Measurements from ENCODE around the gene HSPA14. TPM values are rescaled to one million over a fixed set of nuclear protein-coding genes. Genes with fewer than 3 reads are reported as not detected.

The HSPA14 gene
- total RNA-seq, 1 experiment from 2014 or later, result 41.0 TPM

- H3K9me3 Mint-ChIP-seq, result no peaks in the 10 kb centered on the region; a peak in 1 of 5 replicates
- no peaks in the 10 kb centered on the region for H3K9me3 ChIP-seq (ENCODE audit: control insufficient read depth, low read depth, low read length)
- no peak overlapping the region for H3K27ac ChIP-seq (ENCODE audit: insufficient read length, low read depth, low read length)
- H3K18ac ChIP-seq (ENCODE audit: insufficient read length, low read depth, low read length), result no peak overlapping the region
- H3K56ac ChIP-seq (ENCODE audit: insufficient read length, low read depth, low read length), result no peak overlapping the region
- H3T11ph ChIP-seq (ENCODE audit: low read length), result no peak overlapping the region
- H2BK15ac ChIP-seq (ENCODE audit: low read depth, low read length), result no peak overlapping the region
- H3K4me2 ChIP-seq (ENCODE audit: insufficient read depth, insufficient read length, low read length), result peak overlapping the region; percentile 93
- no peak overlapping the region for H3K14ac ChIP-seq (ENCODE audit: insufficient read depth, low read length)
- no peaks in the 10 kb centered on the region for H4K20me1 ChIP-seq (ENCODE audit: control insufficient read depth, insufficient read depth, insufficient read length)
- H3K27ac Mint-ChIP-seq, result peak overlapping the region in 2 of 3 experiments; percentile 18 to 98; a peak in 3 of 7 replicates
- no peaks in the 10 kb centered on the region for H3K27me3 Mint-ChIP-seq (ENCODE audit: low read depth)
- peaks cover 2% of the 10 kb centered on the region for H3K79me1 ChIP-seq (ENCODE audit: insufficient read depth, low read depth, low read length, poor library complexity, severe bottlenecking)
- H3K4me1 Mint-ChIP-seq, result peaks cover 37 to 41% of the 10 kb centered on the region in 2 experiments
- H4K8ac ChIP-seq (replicated peaks; ENCODE audit: insufficient read length, low read depth, low read length), result no peak overlapping the region
- no peak overlapping the region for H2AK5ac ChIP-seq (ENCODE audit: insufficient read length, low read length)
- no peak overlapping the region for H3K4ac ChIP-seq (ENCODE audit: low read depth, low read length)
- no peak overlapping the region for H2BK120ac ChIP-seq (ENCODE audit: low read depth, low read length, poor library complexity, severe bottlenecking)
- no peak for DNase-seq
- H3K79me2 ChIP-seq (ENCODE audit: insufficient read depth, low read length), result peaks cover 40% of the 10 kb centered on the region; the same call in 1 of the 2 replicates
- peaks cover 15 to 21% (median 17%) of the 10 kb centered on the region in 3 experiments; a peak in 6 of 7 replicates for H3K36me3 Mint-ChIP-seq (ENCODE audit: insufficient read depth in 1 of 3, low read depth in 3 of 3)
- H3K4me1 ChIP-seq (ENCODE audit: insufficient read depth, low read length), result peaks cover 9% of the 10 kb centered on the region; the same call in 1 of the 2 replicates
- H4K91ac ChIP-seq (ENCODE audit: insufficient read length, low read depth, low read length), result no peak overlapping the region
- H3K23ac ChIP-seq (ENCODE audit: insufficient read length, low read depth, low read length), result no peak overlapping the region
- no CpG with 5 or more reads among the region's 7 CpGs for WGBS (ENCODE audit: extremely low coverage, insufficient read length, low lambda C conversion rate)
- H2BK20ac ChIP-seq (ENCODE audit: low read depth, low read length, poor library complexity, severe bottlenecking), result no peak overlapping the region
- no peak for TF ChIP-seq CTCF (conservative IDR thresholded peaks at IDR 0.05)
- no peak overlapping the region for H2BK12ac ChIP-seq (ENCODE audit: insufficient read length, low read depth, low read length)
- H3K4me3 Mint-ChIP-seq, result peak overlapping the region; percentile 99
- H2BK5ac ChIP-seq (ENCODE audit: insufficient read length, low read length), result no peak overlapping the region
- H3K23me2 ChIP-seq (ENCODE audit: insufficient read length, low read depth, low read length, poor library complexity, severe bottlenecking), result peaks cover 4% of the 10 kb centered on the region
- H4K5ac ChIP-seq (ENCODE audit: insufficient read length, low read depth, low read length), result no peak overlapping the region
- no peaks in the 10 kb centered on the region for H3K27me3 ChIP-seq (ENCODE audit: insufficient read depth, low read length)
- peak overlapping the region; percentile 90 for H3K9ac ChIP-seq (ENCODE audit: extremely low read depth, insufficient read length, low read length)
- H2AFZ ChIP-seq (ENCODE audit: low read length), result no peak overlapping the region
These were observed 42.1 kb downstream of the HSPA14 start for GRCh38 chr10:14880229-14880628.
